ENCODE measurements around the gene VPS16. TPM values are rescaled to one million over a fixed set of nuclear protein-coding genes. Genes with fewer than 3 reads are reported as not detected.

Gene VPS16
- total RNA-seq, 1 experiment from 2014 or later: 46.6 TPM

- no peaks in the 10 kb centered on the region for H3K27me3 Mint-ChIP-seq (ENCODE audit: insufficient read depth, unreplicated experiment)
- CTCF ChIA-PET: no interaction called here
- peaks cover 18% of the 10 kb centered on the region for H3K9me3 Mint-ChIP-seq (ENCODE audit: unreplicated experiment)
These were observed 63.1 kb downstream of the VPS16 start for GRCh38 chr20:2903686-2904085.

GRCh38 chr20:2907519-2907918 lies 67.0 kb downstream of the VPS16 start:
- DNase-seq: no peak
- Mint-ChIP-seq H3K27me3 (ENCODE audit: insufficient read depth, unreplicated experiment) (no peaks in the 10 kb centered on the region), H3K4me1 (ENCODE audit: low read depth, unreplicated experiment) (no peaks in the 10 kb centered on the region), H3K9me3 (ENCODE audit: unreplicated experiment) (peaks cover 18% of the 10 kb centered on the region), H3K36me3 (ENCODE audit: insufficient read depth, unreplicated experiment) (peaks cover 5% of the 10 kb centered on the region), H3K4me3 (ENCODE audit: unreplicated experiment) (no peak overlapping the region), H3K27ac (ENCODE audit: unreplicated experiment) (no peak overlapping the region)
- Histone ChIP-seq H3K4me1 (no peaks in the 10 kb centered on the region), H3K36me3 (ENCODE audit: control insufficient read depth, insufficient read depth, low read length) (peaks cover 1% of the 10 kb centered on the region; the same call in 1 of the 2 replicates), H3K4me3 (ENCODE audit: low read depth, low read length) (no peak overlapping the region), H3K27me3 (replicated peaks; ENCODE audit: control insufficient read depth, insufficient read depth, low read length) (no peaks in the 10 kb centered on the region), H3K9me3 (no peaks in the 10 kb centered on the region; the same call in 1 of the 2 replicates)
- intact Hi-C loops (cut with micrococcal nuclease; ENCODE audit: unreplicated experiment): no loop called here
- no TSS peak for BruUV-seq (replicated peaks)
- ChIA-PET POLR2A (no interaction called here), CTCF (no interaction called here)
- no peak for TF ChIP-seq CTCF (IDR thresholded peaks at IDR 0.05; ENCODE audit: insufficient read depth in 1 of 2, low read depth in 1 of 2, low read length in 1 of 2, severe bottlenecking in 1 of 2, unreplicated experiment in 1 of 2)

More at GRCh38 chr20:2903686-2904085, 63.1 kb downstream of the VPS16 start:
- BruUV-seq (replicated peaks): no TSS peak
- intact Hi-C loops (cut with micrococcal nuclease; ENCODE audit: unreplicated experiment): no loop called here
- POLR2A ChIA-PET: no interaction called here
- H3K4me1 ChIP-seq: no peaks in the 10 kb centered on the region
- Mint-ChIP-seq H3K4me3 (ENCODE audit: unreplicated experiment) (no peak overlapping the region), H3K27ac (ENCODE audit: unreplicated experiment) (no peak overlapping the region), H3K4me1 (ENCODE audit: low read depth, unreplicated experiment) (no peaks in the 10 kb centered on the region), H3K36me3 (ENCODE audit: insufficient read depth, unreplicated experiment) (peaks cover 5% of the 10 kb centered on the region)
- H3K9me3 ChIP-seq: no peaks in the 10 kb centered on the region; the same call in 1 of the 2 replicates
- no peak overlapping the region for H3K4me3 ChIP-seq (ENCODE audit: low read depth, low read length)
- peaks cover 1% of the 10 kb centered on the region; the same call in 1 of the 2 replicates for H3K36me3 ChIP-seq (ENCODE audit: control insufficient read depth, insufficient read depth, low read length)
- TF ChIP-seq CTCF (IDR thresholded peaks at IDR 0.05; ENCODE audit: insufficient read depth in 1 of 2, low read depth in 1 of 2, low read length in 1 of 2, severe bottlenecking in 1 of 2, unreplicated experiment in 1 of 2): no peak
- no peaks in the 10 kb centered on the region for H3K27me3 ChIP-seq (replicated peaks; ENCODE audit: control insufficient read depth, insufficient read depth, low read length)
- no peak for DNase-seq

- Histone ChIP-seq H3K36me3 (ENCODE audit: control insufficient read depth, insufficient read depth, low read length) (no peaks in the 10 kb centered on the region), H3K27me3 (replicated peaks; ENCODE audit: control insufficient read depth, insufficient read depth, low read length) (no peaks in the 10 kb centered on the region), H3K4me1 (peaks cover 8% of the 10 kb centered on the region; the same call in 1 of the 2 replicates), H3K4me3 (ENCODE audit: low read depth, low read length) (no peak overlapping the region), H3K9me3 (no peaks in the 10 kb centered on the region; the same call in 1 of the 2 replicates)
- Mint-ChIP-seq H3K9me3 (ENCODE audit: unreplicated experiment) (peaks cover 8% of the 10 kb centered on the region), H3K36me3 (ENCODE audit: insufficient read depth, unreplicated experiment) (peaks cover 5% of the 10 kb centered on the region), H3K27ac (ENCODE audit: unreplicated experiment) (no peak overlapping the region), H3K4me1 (ENCODE audit: low read depth, unreplicated experiment) (no peaks in the 10 kb centered on the region), H3K4me3 (ENCODE audit: unreplicated experiment) (no peak overlapping the region), H3K27me3 (ENCODE audit: insufficient read depth, unreplicated experiment) (no peaks in the 10 kb centered on the region)
- ChIA-PET POLR2A (no interaction called here), CTCF (no interaction called here)
- BruUV-seq (replicated peaks): no TSS peak
- TF ChIP-seq CTCF (IDR thresholded peaks at IDR 0.05; ENCODE audit: insufficient read depth in 1 of 2, low read depth in 1 of 2, low read length in 1 of 2, severe bottlenecking in 1 of 2, unreplicated experiment in 1 of 2): no peak
- DNase-seq: no peak
- intact Hi-C loops (cut with micrococcal nuclease; ENCODE audit: unreplicated experiment): loop anchor here (5.0 kb wide), 1 partner anchor 72 kb away; no protein-coding TSS in a partner anchor
These were observed 69.4 kb downstream of the VPS16 start for GRCh38 chr20:2909953-2910352.
